PC-9 (cell line): ENCODE measurements around the gene CDT1. TPM values are rescaled to one million over a fixed set of nuclear protein-coding genes. Genes with fewer than 3 reads are reported as not detected.

ENCODE experiments used
- BruUV-seq: library from RNA; stranded (reverse); fragments of 400-500 nt; replicated peaks from 2 replicates; lab custom pipeline; 2021; lab: Mats Ljungman, UMichigan
- CTCF ChIA-PET: fragments of 300-600 bp; sonication (Branson Sonifier 250); formaldehyde crosslinking; loops from one replicate; lab custom pipeline; 2022; ENCODE audit warnings: antibody characterized with exemption; lab: Charles Lee
- POLR2A ChIA-PET: fragments of 300-600 bp; sonication (Branson Sonifier 250); formaldehyde crosslinking; loops from one replicate; lab custom pipeline; 2022; ENCODE audit warnings: antibody characterized with exemption; ENCODE audit not compliant: unreplicated experiment; lab: Charles Lee
- DNase-seq, 2 experiments: peaks; one replicate each; pipeline versions ENCODE4 v3.0.0 to v3.0.0-alpha.2; 2015 to 2022; ENCODE audit warnings: mixed read lengths in 1 of 2
- H2AFZ ChIP-seq: fragments of 200-600 bp; sonication (generic); 2 replicates; pipeline ENCODE4 v1.8.1; 2017; ENCODE audit warnings: antibody characterized with exemption
- H3F3A ChIP-seq: fragments of 200-600 bp; sonication (generic); 2 replicates; pipeline ENCODE4 v1.8.1; 2017; ENCODE audit warnings: antibody characterized with exemption, mild to moderate bottlenecking, low read depth; ENCODE audit not compliant: insufficient read depth
- H3K27ac ChIP-seq: fragments of 200-600 bp; sonication (generic); 2 replicates; pipeline ENCODE4 v1.6.1; 2016; ENCODE audit warnings: mixed run types
- H3K27me3 ChIP-seq: fragments of 200-600 bp; sonication (generic); 2 replicates; pipeline ENCODE4 v1.6.1; 2016; ENCODE audit warnings: low read depth, mixed run types; ENCODE audit not compliant: insufficient read depth
- H3K36me3 ChIP-seq: fragments of 200-600 bp; sonication (generic); 2 replicates; pipeline ENCODE4 v1.6.1; 2016; ENCODE audit warnings: low read depth, mixed run types
- H3K4me1 ChIP-seq: fragments of 200-600 bp; sonication (generic); replicated peaks from 2 replicates; pipeline ENCODE4 v1.6.1; 2016; ENCODE audit warnings: mixed run types; ENCODE audit not compliant: insufficient read depth
- H3K4me2 ChIP-seq: fragments of 200-600 bp; sonication (generic); 2 replicates; pipeline ENCODE4 v1.6.1; 2017; ENCODE audit warnings: mixed run types
- H3K4me3 ChIP-seq: fragments of 200-600 bp; sonication (generic); 2 replicates; pipeline ENCODE4 v1.6.1; 2016; ENCODE audit warnings: mixed run types
- H3K79me2 ChIP-seq: fragments of 200-600 bp; sonication (generic); 2 replicates; pipeline ENCODE4 v1.6.1; 2017; ENCODE audit warnings: low read depth, mixed run types
- H3K9me2 ChIP-seq: fragments of 200-600 bp; sonication (generic); 2 replicates; pipeline ENCODE4 v1.8.1; 2017; ENCODE audit warnings: mild to moderate bottlenecking; ENCODE audit not compliant: insufficient read depth
- H3K9me3 ChIP-seq: fragments of 200-600 bp; sonication (generic); 2 replicates; pipeline ENCODE4 v1.8.1; 2016; ENCODE audit warnings: low read depth; ENCODE audit not compliant: insufficient read depth
- H4K20me1 ChIP-seq: fragments of 200-600 bp; sonication (generic); 2 replicates; pipeline ENCODE4 v1.8.1; 2017; ENCODE audit not compliant: insufficient read depth
- EZH2 ChIP-seq: fragments of 200-600 bp; sonication (generic); IDR thresholded peaks from 2 replicates; pipeline ENCODE4 v1.8.0; 2017; ENCODE audit warnings: antibody characterized with exemption, low read depth
- intact Hi-C: fragments of 100-400 bp; cut with micrococcal nuclease; formaldehyde crosslinking; loops from one replicate; pipeline ENCODE4 v1.10.0; 2022; ENCODE audit not compliant: unreplicated experiment
- total RNA-seq: library from RNA; stranded (reverse); gene quantifications from 2 replicates; pipeline ENCODE4 v1.2.3, GENCODE V29; 2021
- TF ChIP-seq, protein P1 (sequence below): fragments of 200-600 bp; sonication (generic); conservative IDR thresholded peaks from 2 replicates; pipeline ENCODE4 v1.6.1; 2017; ENCODE audit warnings: mixed run types, antibody characterized with exemption, mild to moderate bottlenecking, moderate library complexity

The CDT1 gene
- total RNA-seq, 1 experiment from 2014 or later = 73.2 TPM

DNA sequence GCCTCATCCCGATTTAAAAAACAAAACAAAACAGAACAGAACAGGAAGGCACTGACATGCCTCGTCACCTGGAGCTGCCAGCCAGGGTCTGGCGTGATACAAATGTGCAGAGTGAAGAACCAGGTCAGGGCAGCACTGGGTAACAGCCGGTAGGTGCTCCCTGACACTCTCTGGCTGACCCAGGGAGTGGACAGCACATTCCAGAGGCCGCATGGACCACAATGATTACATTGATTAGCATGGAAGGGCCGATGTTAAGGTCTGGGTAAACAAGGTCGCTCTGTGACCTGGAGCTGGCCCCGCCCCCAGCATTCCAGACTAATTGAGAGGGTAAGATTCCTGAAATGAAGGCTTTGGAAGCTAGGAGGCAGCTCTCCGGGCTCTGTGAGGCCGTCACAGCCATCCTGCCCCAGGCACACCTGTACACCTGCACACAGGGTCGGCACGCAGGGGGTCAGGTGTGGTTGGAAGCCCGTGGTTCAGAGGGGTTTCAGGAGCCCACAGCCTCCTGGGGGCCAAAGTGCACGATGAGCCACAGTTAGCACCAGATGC is 40.0 kb upstream of the CDT1 start:
- Histone ChIP-seq H4K20me1 (peaks cover 32% of the 10 kb centered on the region), H3K9me2 (no peaks in the 10 kb centered on the region), H3K4me2 (peak overlapping the region; percentile 83), H3K9me3 (no peaks in the 10 kb centered on the region), H3K27ac (peak overlapping the region; percentile 63), H3K27me3 (no peaks in the 10 kb centered on the region), H3K4me1 (peaks cover 98% of the 10 kb centered on the region), H2AFZ (no peak overlapping the region), H3K36me3 (no peaks in the 10 kb centered on the region), H3K4me3 (peak overlapping the region; percentile 49; the same call in 1 of the 2 replicates), H3K79me2 (peaks cover 87% of the 10 kb centered on the region), H3F3A (peaks cover 75% of the 10 kb centered on the region)
- TF ChIP-seq EZH2 = no peak
- TF ChIP-seq, protein P1, sequence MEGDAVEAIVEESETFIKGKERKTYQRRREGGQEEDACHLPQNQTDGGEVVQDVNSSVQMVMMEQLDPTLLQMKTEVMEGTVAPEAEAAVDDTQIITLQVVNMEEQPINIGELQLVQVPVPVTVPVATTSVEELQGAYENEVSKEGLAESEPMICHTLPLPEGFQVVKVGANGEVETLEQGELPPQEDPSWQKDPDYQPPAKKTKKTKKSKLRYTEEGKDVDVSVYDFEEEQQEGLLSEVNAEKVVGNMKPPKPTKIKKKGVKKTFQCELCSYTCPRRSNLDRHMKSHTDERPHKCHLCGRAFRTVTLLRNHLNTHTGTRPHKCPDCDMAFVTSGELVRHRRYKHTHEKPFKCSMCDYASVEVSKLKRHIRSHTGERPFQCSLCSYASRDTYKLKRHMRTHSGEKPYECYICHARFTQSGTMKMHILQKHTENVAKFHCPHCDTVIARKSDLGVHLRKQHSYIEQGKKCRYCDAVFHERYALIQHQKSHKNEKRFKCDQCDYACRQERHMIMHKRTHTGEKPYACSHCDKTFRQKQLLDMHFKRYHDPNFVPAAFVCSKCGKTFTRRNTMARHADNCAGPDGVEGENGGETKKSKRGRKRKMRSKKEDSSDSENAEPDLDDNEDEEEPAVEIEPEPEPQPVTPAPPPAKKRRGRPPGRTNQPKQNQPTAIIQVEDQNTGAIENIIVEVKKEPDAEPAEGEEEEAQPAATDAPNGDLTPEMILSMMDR = no peak; the same call in 1 of the 2 replicates
- POLR2A ChIA-PET = interaction anchor here (0.5 to 1.2 kb wide), 3 partner anchors 8 to 17 kb away, joined by 4 to 37 read pairs (median 6); no protein-coding TSS in a partner anchor
- CTCF ChIA-PET = interaction anchor here (0.9 to 2.2 kb wide), 3 partner anchors 17 to 26 kb away, joined by 8 to 16 read pairs (median 8); no protein-coding TSS in a partner anchor
- intact Hi-C loops = loop anchor here (1.0 to 5.0 kb wide), 4 partner anchors 19 to 896 kb away; partner anchors contain the start of genes CDT1 and SLC7A5
- DNase-seq = peak; percentile 95 to 96
- BruUV-seq = no TSS peak

DNA sequence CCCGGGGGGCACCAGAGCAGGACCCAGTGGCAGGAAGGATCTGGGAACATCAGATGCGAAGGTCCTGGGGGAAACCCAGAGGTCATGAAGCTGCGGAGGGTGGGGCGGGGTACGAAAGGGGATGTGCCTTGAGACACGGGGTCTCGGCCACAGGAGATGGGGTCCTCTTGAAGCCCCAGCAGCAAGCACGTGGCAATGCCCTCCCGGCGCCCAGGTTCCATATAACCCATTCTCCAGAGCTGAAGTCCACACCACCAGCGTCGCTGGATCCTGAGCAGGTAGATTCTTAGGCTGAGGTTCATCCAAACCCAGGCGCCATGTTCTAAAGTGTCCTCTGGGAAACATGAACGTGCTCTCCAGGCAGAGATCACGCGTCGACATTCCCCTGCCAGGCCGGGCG is 39.5 kb upstream of the CDT1 start:
- intact Hi-C loops = loop anchor here (2.0 to 5.0 kb wide), 2 partner anchors 39 to 897 kb away; partner anchors contain the start of genes CDT1 and SLC7A5
- TF ChIP-seq EZH2 = no peak
- TF ChIP-seq, protein P1 = no peak
- peaks cover 76% of the 10 kb centered on the region for H3F3A ChIP-seq
- H2AFZ ChIP-seq = no peak overlapping the region
- BruUV-seq = TSS peak; percentile 19
- no peaks in the 10 kb centered on the region for H3K36me3 ChIP-seq
- H3K79me2 ChIP-seq = peaks cover 87% of the 10 kb centered on the region
- H3K27ac ChIP-seq = peak overlapping the region; percentile 63
- H3K4me1 ChIP-seq = peaks cover 98% of the 10 kb centered on the region
- peak overlapping the region; percentile 49; the same call in 1 of the 2 replicates for H3K4me3 ChIP-seq
- H3K27me3 ChIP-seq = no peaks in the 10 kb centered on the region
- no peak for DNase-seq
- POLR2A ChIA-PET = no interaction called here
- CTCF ChIA-PET = interaction anchor here (1.4 to 2.2 kb wide), 2 partner anchors 19 to 27 kb away, joined by 8 to 16 read pairs; no protein-coding TSS in a partner anchor
- H3K9me3 ChIP-seq = no peaks in the 10 kb centered on the region
- no peaks in the 10 kb centered on the region for H3K9me2 ChIP-seq
- H3K4me2 ChIP-seq = peak overlapping the region; percentile 83
- H4K20me1 ChIP-seq = peaks cover 35% of the 10 kb centered on the region

DNA sequence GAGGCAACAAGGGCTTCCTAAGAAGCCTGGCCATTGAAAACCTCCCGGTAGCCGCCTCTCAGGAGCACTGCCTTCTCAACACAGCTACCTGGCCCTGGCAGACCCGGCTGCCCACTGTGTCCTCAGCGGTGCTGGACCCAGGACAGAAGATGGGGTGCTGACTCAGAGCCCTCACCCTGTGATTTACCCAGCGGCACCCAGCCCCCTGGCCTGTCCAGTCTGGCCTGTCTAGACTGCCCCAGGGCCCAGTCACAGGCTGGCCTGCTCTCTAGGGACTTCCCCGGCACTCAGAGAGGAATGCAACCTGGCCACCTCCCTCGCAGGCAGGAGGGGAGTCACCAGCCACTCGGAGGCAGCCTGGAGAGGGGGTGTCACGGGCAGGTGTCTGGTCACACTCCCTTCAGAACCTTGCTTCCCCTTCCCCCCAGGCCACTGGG is 38.7 kb upstream of the CDT1 start:
- Histone ChIP-seq H3K36me3 (no peaks in the 10 kb centered on the region), H3K79me2 (peaks cover 87% of the 10 kb centered on the region), H4K20me1 (peaks cover 42% of the 10 kb centered on the region), H3K27me3 (no peaks in the 10 kb centered on the region), H3F3A (peaks cover 83% of the 10 kb centered on the region), H3K4me3 (peak overlapping the region; percentile 49; the same call in 1 of the 2 replicates), H3K9me2 (no peaks in the 10 kb centered on the region), H3K27ac (peak overlapping the region; percentile 63), H2AFZ (no peak overlapping the region), H3K4me1 (peaks cover 98% of the 10 kb centered on the region), H3K9me3 (no peaks in the 10 kb centered on the region), H3K4me2 (peak overlapping the region; percentile 83)
- ChIA-PET POLR2A (interaction anchor here (0.7 kb wide), 1 partner anchor 556 kb away, joined by 7 read pairs; no protein-coding TSS in a partner anchor), CTCF (interaction anchor here (1.4 to 2.2 kb wide), 2 partner anchors 20 to 28 kb away, joined by 8 to 16 read pairs; no protein-coding TSS in a partner anchor)
- DNase-seq = peak; percentile 98 to 100
- TF ChIP-seq, protein P1 = no peak
- intact Hi-C loops = loop anchor here (1.0 to 5.0 kb wide), 3 partner anchors 10 to 898 kb away; partner anchors contain the start of genes CDT1 and SLC7A5
- no TSS peak for BruUV-seq
